Adrenal gland (tissue), 5 donors: ENCODE data around the gene EPHB2.

ENCODE experiments used
- CTCF ChIP-seq, 6 experiments: fragments of 450-650 bp in 4 of 6; fragments of 200-600 bp in 2 of 6; sonication (generic) in 1 of 6; IDR thresholded peaks; 1 replicate in 5 of 6; 2 replicates in 1 of 6; pipeline versions ENCODE4 v1.5.1 to v1.8.0; 2016 to 2021; ENCODE audit warnings: antibody characterized with exemption in 6 of 6, mild to moderate bottlenecking in 2 of 6, moderate library complexity in 1 of 6
- POLR2A ChIP-seq, 2 donors: fragments of 450-650 bp; IDR thresholded peaks; one replicate each; pipeline ENCODE4 v1.6.1; 2017; ENCODE audit warnings: antibody characterized with exemption in 2 of 2, mild to moderate bottlenecking in 2 of 2, moderate library complexity in 1 of 2
- donor health status: DM: no; HTN: no; CAD: no.

- TF ChIP-seq CTCF (IDR thresholded peaks at IDR 0.05) (no peak), POLR2A (IDR thresholded peaks at IDR 0.05) (no peak)
These were observed 5.1 kb upstream of the EPHB2 start for GRCh38 chr1:22705586-22705985.
